HCT116 (cell line): Measurements from ENCODE around the gene CSTF3. TPM values are rescaled to one million over a fixed set of nuclear protein-coding genes. Genes with fewer than 3 reads are reported as not detected.

ENCODE experiments used
- ATAC-seq: fragments of 200-7000 bp; cut with Tn5 transposase; 2 replicates; pipeline ENCODE4 v1.9.1; 2020; ENCODE audit warnings: mild to moderate bottlenecking, moderate library complexity
- BruUV-seq: library from RNA; stranded (reverse); fragments of 400-500 nt; replicated peaks from 2 replicates; lab custom pipeline; 2021; lab: Mats Ljungman, UMichigan
- CTCF ChIA-PET: fragments of 300-600 bp; sonication (Branson Sonifier 250); formaldehyde crosslinking; loops from one replicate; lab custom pipeline; 2021; ENCODE audit warnings: antibody characterized with exemption; lab: Charles Lee
- POLR2A ChIA-PET: fragments of 300-600, 350-600 bp; sonication (Branson Sonifier 250); formaldehyde crosslinking; loops from one replicate; lab custom pipeline; 2021; ENCODE audit warnings: antibody characterized with exemption; lab: Charles Lee
- RAD21 ChIA-PET, 2 experiments: fragments of 300-600 bp; sonication (Branson Sonifier 250); formaldehyde crosslinking; loops; one replicate each; lab custom pipeline; 2023; ENCODE audit warnings: low total read pairs in 2 of 2; ENCODE audit not compliant: uncharacterized antibody in 2 of 2, unreplicated experiment in 2 of 2, low non-redundant PET in 1 of 2; lab: Charles Lee
- DNase-seq: peaks from one replicate; pipeline ENCODE4 v3.0.0-alpha.2; 2010; ENCODE audit warnings: low read depth, low spot score
- H2AFZ ChIP-seq: fragments of 200-600 bp; shearing (Covaris generic), sonication (generic); 2 replicates; pipeline ENCODE4 v1.6.1; 2017; ENCODE audit warnings: low read depth, mixed run types, mixed read lengths, antibody characterized with exemption, low read length; ENCODE audit not compliant: poor library complexity, severe bottlenecking
- H3K27ac ChIP-seq: 2 replicates; pipeline ENCODE4 v1.5.1; 2012; ENCODE audit warnings: low read depth, low read length
- H3K27me3 ChIP-seq: fragments of 200-600 bp; sonication (generic); 2 replicates; pipeline ENCODE4 v1.6.1; 2016; ENCODE audit warnings: mixed run types, low read length, mixed read lengths; ENCODE audit not compliant: insufficient read depth
- H3K36me3 ChIP-seq, 2 experiments: fragments of 200-500 bp in 1 of 2; fragments of 200-600 bp in 1 of 2; sonication (Bioruptor generic) in 1 of 2; sonication (generic) in 1 of 2; 2 replicates each; pipeline versions ENCODE4 v1.5.1 to v1.6.1; 2014 to 2016; ENCODE audit warnings: low read length in 2 of 2, inconsistent platforms in 1 of 2, mixed read lengths in 1 of 2, mixed run types in 1 of 2; ENCODE audit not compliant: insufficient read depth in 2 of 2, control insufficient read depth in 1 of 2
- H3K4me1 ChIP-seq, 2 experiments: fragments of 200-600 bp in 1 of 2; sonication (generic) in 1 of 2; 2 replicates each; pipeline versions ENCODE4 v1.5.1 to v1.6.1; 2012 to 2017; ENCODE audit warnings: low read length in 2 of 2, inconsistent platforms in 1 of 2, mild to moderate bottlenecking in 1 of 2, mixed read lengths in 1 of 2, mixed run types in 1 of 2, moderate library complexity in 1 of 2; ENCODE audit not compliant: insufficient read depth in 2 of 2, control insufficient read depth in 1 of 2
- H3K4me2 ChIP-seq: fragments of 200-600 bp; sonication (generic); 2 replicates; pipeline ENCODE4 v1.6.1; 2017; ENCODE audit warnings: mixed run types, low read length, mixed read lengths
- H3K4me3 ChIP-seq, 2 experiments: fragments of 200-600 bp in 1 of 2; sonication (generic) in 1 of 2; replicated peaks in 1 of 2; 2 replicates each; pipeline ENCODE4 v1.5.1; 2011 to 2016; ENCODE audit warnings: low read length in 2 of 2, control low read depth in 1 of 2, low read depth in 1 of 2, mild to moderate bottlenecking in 1 of 2, mixed read lengths in 1 of 2, mixed run types in 1 of 2
- H3K79me2 ChIP-seq: fragments of 200-600 bp; sonication (generic); 2 replicates; pipeline ENCODE4 v1.6.1; 2017; ENCODE audit warnings: mild to moderate bottlenecking, mixed run types, low read length, moderate library complexity, mixed read lengths; ENCODE audit not compliant: insufficient read depth
- H3K9ac ChIP-seq: fragments of 200-600 bp; sonication (generic); 2 replicates; pipeline ENCODE4 v1.6.1; 2016; ENCODE audit warnings: low read length, mixed read lengths
- H3K9me2 ChIP-seq: fragments of 200-600 bp; sonication (generic), shearing (Covaris generic); 2 replicates; pipeline ENCODE4 v1.6.1; 2017; ENCODE audit warnings: mixed run types, mild to moderate bottlenecking, moderate library complexity; ENCODE audit not compliant: insufficient read depth
- H3K9me3 ChIP-seq, 2 experiments: fragments of 200-500 bp in 1 of 2; fragments of 200-600 bp in 1 of 2; sonication (Bioruptor generic) in 1 of 2; sonication (generic) in 1 of 2; 2 replicates each; pipeline ENCODE4 v1.6.1; 2014 to 2017; ENCODE audit warnings: low read length in 2 of 2, mixed read lengths in 2 of 2, inconsistent platforms in 1 of 2, low read depth in 1 of 2, mild to moderate bottlenecking in 1 of 2, mixed run types in 1 of 2, moderate library complexity in 1 of 2; ENCODE audit not compliant: control insufficient read depth in 1 of 2, insufficient read depth in 1 of 2
- H4K20me1 ChIP-seq: fragments of 200-600 bp; sonication (generic), shearing (Covaris generic); 2 replicates; pipeline ENCODE4 v1.6.1; 2017; ENCODE audit warnings: mixed run types, mild to moderate bottlenecking, moderate library complexity; ENCODE audit not compliant: insufficient read depth
- CTCF ChIP-seq, 3 experiments: fragments of 200-600 bp in 1 of 3; sonication (generic) in 1 of 3; IDR thresholded peaks in 2 of 3; conservative IDR thresholded peaks in 1 of 3; 2 replicates each; pipeline ENCODE4 v1.5.1; 2012 to 2017; ENCODE audit warnings: low read depth in 2 of 3, low read length in 2 of 3, antibody characterized with exemption in 1 of 3, borderline replicate concordance in 1 of 3, control low read depth in 1 of 3, mild to moderate bottlenecking in 1 of 3, mixed read lengths in 1 of 3, mixed run types in 1 of 3, moderate library complexity in 1 of 3; ENCODE audit not compliant: insufficient read depth in 1 of 3
- EZH2phosphoT487 ChIP-seq: fragments of 200-600 bp; IDR thresholded peaks from 2 replicates; pipeline ENCODE4 v1.6.1; 2018; ENCODE audit warnings: antibody characterized with exemption, borderline replicate concordance
- POLR2AphosphoS5 ChIP-seq: IDR thresholded peaks from 2 replicates; pipeline ENCODE4 v1.6.1; 2011; ENCODE audit warnings: mild to moderate bottlenecking, low read depth, low read length, moderate library complexity
- RAD21 ChIP-seq: IDR thresholded peaks from 2 replicates; pipeline ENCODE4 v1.6.1; 2012; ENCODE audit warnings: low read depth, mild to moderate bottlenecking
- REST ChIP-seq: IDR thresholded peaks from 2 replicates; pipeline ENCODE4 v1.6.1; 2012; ENCODE audit warnings: low read depth
- SRF ChIP-seq: IDR thresholded peaks from 2 replicates; pipeline ENCODE4 v1.6.1; 2012; ENCODE audit warnings: low read depth
- ZBTB33 ChIP-seq: IDR thresholded peaks from 2 replicates; pipeline ENCODE4 v1.6.1; 2011; ENCODE audit warnings: mild to moderate bottlenecking, low read length, moderate library complexity; ENCODE audit not compliant: insufficient replicate concordance; ENCODE audit errors: extremely low read depth
- ZFX ChIP-seq: fragments of 450-650 bp; IDR thresholded peaks from 2 replicates; pipeline ENCODE4 v1.6.1; 2017
- intact Hi-C: fragments of 100-400 bp; cut with micrococcal nuclease; formaldehyde crosslinking; loops from 2 replicates; pipeline ENCODE4 v1.10.0; 2022
- total RNA-seq: library from RNA; stranded (reverse); gene quantifications from one replicate; pipeline ENCODE4 v1.2.1, GENCODE V29; 2021; ENCODE audit not compliant: unreplicated experiment

CSTF3 gene
- total RNA-seq, 1 experiment from 2014 or later, result 39.3 TPM

- Histone ChIP-seq H3K4me1 (peaks cover 6 to 27% of the 10 kb centered on the region in 2 experiments; a peak in 3 of 4 replicates), H3K27ac (peak overlapping the region; percentile 76; the same call in 1 of the 2 replicates), H4K20me1 (peaks cover 28% of the 10 kb centered on the region; the same call in 1 of the 2 replicates), H3K4me3 (peak overlapping the region; percentile 70 to 85), H3K9ac (peak overlapping the region; percentile 82), H3K79me2 (peaks cover 68% of the 10 kb centered on the region), H3K4me2 (peak overlapping the region; percentile 83), H3K36me3 (peaks cover 2 to 12% of the 10 kb centered on the region in 2 experiments; a peak in 1 of 4 replicates), H2AFZ (no peak overlapping the region), H3K9me2 (no peaks in the 10 kb centered on the region), H3K9me3 (no peaks in the 10 kb centered on the region), H3K27me3 (no peaks in the 10 kb centered on the region)
- RAD21 ChIA-PET, result no interaction called here
- CTCF ChIA-PET, result no interaction called here
- ATAC-seq (no peak), DNase-seq (no peak)
- intact Hi-C loops, result loop anchor here (5.0 to 10.0 kb wide), 2 partner anchors 97 to 664 kb away; partner anchors contain the start of gene HIPK3
- BruUV-seq, result TSS peak; percentile 63
- TF ChIP-seq ZBTB33, result no peak
- TF ChIP-seq SRF, result no peak
- TF ChIP-seq EZH2phosphoT487, result no peak
- TF ChIP-seq CTCF (IDR thresholded peaks at IDR 0.05 in 2 of 3, conservative IDR thresholded peaks at IDR 0.05 in 1 of 3; ENCODE audit: borderline replicate concordance in 1 of 3, insufficient read depth in 1 of 3, low read depth in 2 of 3, low read length in 2 of 3), result no peak
- TF ChIP-seq POLR2AphosphoS5, result no peak
- TF ChIP-seq REST, result no peak
- TF ChIP-seq ZFX, result no peak
- TF ChIP-seq RAD21, result no peak
- POLR2A ChIA-PET, result no interaction called here
These were observed 693 bp downstream of the CSTF3 start for GRCh38 chr11:33160587-33160986.
